Non-pigmented ciliary epithelial cell (primary cell): ENCODE results near the gene DNMT3L.
A peak's percentile ranks its signal among the peaks of the same experiment; 100 is the strongest.
"Not testable (repeated sequence)": the region's sequence is repeated elsewhere in the genome, so short reads cannot be mapped to it uniquely, and the experiment has no call there.

Source experiments
- DNase-seq: peaks from one replicate; pipeline ENCODE4 v3.0.0-alpha.2; 2010; ENCODE audit warnings: low read depth

Gene DNMT3L

GRCh38 chr21:44261675-44262295 lies at the start of gene DNMT3L:
Gene DNMT3L (minus strand): TSS chr21:44261897. CDS start chr21:44261259, 638 bp downstream.
- DNase-seq, result no peak

GRCh38 chr21:44310628-44311507 lies 49.2 kb upstream of the DNMT3L start:
- DNase-seq, result no peak

DNA sequence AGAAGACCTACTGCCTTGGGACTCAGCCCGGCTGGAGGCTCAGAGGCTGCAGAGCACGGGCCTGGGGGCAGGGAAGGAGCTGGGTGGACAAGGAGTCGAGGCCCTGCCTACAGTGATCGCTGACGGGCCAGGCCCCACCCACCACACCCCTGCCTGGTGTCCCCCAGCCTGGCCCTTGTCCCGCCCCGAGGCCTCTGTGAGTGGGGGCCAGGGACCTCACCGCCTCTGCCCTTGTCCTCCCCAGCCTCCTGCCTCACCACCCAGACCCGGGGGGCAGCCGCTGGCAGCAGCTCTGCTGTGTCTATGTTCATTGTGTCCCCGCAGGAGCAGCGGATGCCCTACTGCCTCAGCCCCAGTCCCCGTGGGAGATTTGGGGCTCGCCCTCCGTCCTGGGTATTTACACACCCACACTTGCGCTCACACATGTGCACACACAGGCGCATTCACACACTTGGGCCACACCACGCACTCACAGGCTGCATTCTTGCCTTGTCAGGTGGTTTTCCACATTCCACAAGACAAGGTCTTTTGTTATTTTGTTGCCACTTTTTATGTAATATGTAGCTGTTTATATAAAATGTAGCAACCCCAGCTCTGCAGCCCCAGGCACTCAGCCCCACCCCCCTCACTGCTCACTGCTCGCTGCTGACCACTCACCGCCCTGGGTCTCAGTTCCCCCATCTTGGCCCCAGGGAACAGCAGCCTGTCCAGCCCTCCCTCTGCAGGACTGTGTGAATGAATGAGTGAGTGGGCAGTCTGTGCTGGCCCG lies 45.4 kb upstream of the DNMT3L start:
- DNase-seq, result no peak

DNA sequence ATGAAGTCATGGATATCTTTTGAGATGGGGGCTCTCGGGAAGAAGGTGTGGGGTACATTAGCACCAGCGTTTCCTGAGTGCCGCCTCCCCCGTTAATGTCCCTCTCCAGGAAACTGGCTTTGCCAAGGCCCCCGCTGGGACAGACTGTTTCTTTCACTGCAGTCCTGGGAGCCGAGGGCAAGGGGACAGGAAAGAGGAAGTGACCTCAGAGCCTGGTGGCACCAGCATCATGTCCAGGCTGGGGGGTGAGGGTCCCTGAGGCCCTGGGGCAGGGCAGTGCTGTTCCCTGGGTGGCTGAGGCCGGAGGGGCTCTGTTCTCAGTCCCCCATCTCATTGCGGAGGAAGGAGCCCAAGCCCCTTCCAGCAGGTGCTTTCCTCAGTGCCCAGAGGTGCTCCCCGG lies 44.0 kb upstream of the DNMT3L start:
- DNase-seq, result no peak

GRCh38 chr21:44304877-44305293 lies 43.2 kb upstream of the DNMT3L start:
- no peak for DNase-seq

DNA sequence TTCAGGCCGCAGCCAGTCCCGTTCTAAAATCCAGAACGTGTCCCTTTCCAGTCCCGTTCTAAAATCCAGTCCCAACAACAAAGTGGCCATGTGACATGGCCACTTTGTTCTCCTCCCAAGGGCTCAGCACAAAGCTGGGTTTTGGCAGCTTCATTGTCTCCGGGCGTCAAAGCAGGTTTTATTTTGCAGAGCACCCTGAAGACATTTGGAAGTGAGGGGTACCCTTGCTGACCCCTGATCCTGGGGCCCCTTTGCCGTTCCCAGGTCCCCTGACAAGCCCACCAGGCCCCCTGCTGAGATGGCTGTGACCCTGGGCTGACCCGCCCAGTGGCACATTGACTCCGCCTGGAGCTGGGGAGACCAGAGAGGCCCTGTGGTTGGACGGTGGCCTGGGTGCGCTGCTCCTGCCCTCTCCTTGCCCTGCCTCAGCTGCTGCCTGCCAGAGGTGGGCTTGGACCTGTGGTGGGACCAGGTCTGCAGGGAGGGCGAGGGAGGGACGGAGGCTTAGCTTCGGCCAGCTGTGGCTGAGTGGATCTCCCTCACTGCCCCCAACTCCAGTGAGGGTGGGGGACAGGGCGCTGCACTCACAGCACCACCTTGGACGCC lies 42.4 kb upstream of the DNMT3L start:
- DNase-seq, result no peak

DNA sequence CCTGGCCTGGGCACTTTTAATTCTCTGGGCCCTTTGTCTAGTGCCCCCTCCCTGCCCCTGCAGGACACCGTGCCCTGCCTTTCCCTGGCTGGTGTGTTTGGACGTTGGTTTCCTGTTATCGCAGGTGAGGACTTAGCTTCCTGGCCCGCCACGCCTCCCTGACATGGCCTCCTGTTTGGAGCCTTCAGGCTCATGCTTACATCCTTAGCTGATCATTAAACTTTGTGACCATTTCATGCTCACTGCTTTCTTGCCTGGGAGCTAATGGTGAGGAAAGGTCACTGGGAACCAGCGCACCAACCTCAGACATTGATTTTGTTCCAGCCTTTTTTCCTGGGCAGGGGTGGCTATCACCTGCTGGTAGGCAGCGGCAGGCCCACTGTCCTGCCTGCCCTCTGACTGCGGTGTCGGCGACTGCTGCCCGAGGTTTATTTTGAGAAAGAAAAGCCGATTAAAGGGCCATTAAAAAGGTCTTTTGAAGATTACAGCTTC lies 41.8 kb upstream of the DNMT3L start:
- DNase-seq, result no peak

DNA sequence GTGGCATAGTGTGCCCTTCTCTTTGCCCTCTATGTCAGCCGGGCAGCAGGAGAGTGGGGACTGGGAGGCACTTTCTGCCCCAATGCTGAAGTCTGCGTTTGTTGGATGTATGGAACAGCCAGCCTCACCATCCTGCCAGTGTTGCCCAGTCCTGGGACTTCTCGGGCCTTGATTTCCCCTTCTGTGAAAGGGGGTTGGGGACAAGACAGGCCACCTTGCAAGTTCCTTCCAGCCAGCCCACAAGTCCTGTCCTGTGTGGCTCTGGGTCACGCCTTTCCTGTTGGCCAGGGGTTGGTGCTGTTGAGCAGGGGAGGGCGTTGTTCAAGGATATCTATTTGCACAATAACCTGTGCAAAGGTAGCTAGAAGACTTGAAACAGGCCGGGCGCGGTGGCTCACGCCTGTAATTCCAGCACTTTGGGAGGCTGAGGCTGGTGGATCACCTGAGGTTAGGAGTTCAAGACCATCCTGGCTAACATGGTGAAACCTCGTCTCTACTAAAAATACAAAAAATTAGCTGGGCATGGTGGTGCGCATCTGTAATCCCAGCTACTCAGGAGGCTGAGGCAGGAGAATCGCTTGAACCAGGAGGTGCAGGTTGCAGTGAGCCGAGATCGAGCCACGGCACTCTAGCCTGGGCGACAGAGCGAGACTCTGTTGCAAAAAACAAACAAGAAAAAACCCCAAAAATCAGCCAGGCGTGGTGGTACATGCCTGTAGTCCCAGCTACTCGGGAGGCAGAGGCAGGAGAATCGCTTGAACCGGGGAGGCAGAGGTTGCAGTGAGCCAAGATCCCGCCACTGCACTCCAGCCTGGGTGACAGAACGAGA lies 41.1 kb upstream of the DNMT3L start:
- DNase-seq, result not testable (repeated sequence)

DNA sequence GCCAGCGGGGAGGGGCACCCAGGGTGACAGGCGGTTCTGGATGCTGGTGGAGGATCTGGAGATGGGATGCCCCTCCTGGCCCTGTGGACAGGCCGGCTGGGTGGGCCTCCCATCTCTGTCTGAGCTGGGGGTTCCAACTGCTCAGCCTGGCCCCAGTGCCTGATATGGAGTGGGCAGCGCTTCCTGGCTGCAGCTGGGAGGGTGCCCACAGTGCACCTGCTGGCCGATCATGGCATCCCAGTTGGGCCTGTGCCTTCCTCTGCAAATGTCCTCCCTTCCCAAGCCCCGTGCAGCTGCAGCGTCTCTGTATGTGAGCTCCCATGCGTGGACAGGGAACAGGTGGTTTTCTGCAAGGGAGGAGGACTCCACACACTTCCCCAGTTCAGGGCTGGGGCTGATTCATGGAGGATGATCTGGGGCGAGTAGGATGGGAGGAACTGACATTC lies 40.3 kb upstream of the DNMT3L start:
- no peak for DNase-seq

DNA sequence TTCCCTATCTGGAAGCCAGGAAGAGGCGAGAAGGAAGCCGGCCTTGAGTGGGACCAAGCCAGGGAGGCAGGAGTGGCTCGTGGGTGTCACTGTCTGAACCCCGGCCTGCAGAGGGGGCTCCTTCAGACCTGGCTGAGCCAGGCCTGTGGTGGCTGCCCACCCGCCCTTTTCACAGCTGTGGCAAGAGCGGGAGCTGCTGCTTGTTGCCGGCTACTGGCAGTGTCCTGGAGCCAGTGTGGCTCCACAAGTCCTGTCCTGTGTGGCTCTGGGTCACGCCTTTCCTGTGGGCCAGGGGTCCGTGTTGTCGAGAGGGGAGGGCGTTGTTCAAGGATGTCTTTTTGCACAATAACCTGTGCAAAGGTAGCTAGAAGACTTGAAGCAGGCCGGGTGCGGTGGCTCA lies 39.4 kb upstream of the DNMT3L start:
- no peak for DNase-seq

GRCh38 chr21:44300262-44300959 lies 38.7 kb upstream of the DNMT3L start:
- DNase-seq, result no peak

DNA sequence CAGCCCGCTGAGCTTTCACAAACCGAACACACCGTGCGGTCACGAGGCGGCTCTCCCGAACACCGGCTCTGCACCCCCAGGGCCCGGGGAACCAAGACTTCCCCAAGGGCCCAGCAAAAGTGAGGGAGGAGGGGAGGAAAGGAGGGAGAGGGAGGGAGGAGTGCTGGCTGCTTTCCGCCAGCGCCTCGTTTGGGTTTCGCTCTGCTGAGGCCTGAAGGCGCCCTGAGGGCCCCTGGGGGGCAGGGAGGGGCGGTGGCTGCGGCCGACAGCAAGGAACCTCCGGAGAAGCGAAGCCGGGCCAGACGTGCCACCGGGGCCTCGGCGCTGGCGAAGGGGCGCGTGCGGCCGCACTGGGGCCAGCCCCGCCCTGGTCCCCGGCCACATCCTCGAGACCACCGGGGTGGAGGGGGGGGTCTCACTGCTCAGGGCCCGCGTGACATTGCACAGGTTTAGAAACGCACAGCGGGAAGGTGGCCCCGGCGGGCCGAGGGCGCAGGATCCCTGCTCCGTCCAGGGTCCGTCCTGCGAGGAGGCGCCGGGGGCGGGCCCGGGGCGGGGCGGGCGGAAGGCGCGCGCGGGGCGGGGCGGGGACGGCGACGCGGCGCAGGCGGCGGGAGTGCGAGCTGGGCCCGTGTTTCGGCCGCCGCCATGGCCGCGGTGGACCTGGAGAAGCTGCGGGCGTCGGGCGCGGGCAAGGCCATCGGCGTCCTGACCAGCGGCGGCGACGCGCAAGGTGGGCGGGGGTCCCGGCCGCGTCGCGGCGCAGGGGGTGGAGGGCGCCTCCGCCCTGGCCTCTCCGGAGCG lies 38.0 kb upstream of the DNMT3L start, which contains the start of gene PFKL:
PFKL (plus strand) TSS at position 596 of the 804 bp plus-strand sequence; CDS start at position 649, 53 bp downstream.
- no peak for DNase-seq

DNA sequence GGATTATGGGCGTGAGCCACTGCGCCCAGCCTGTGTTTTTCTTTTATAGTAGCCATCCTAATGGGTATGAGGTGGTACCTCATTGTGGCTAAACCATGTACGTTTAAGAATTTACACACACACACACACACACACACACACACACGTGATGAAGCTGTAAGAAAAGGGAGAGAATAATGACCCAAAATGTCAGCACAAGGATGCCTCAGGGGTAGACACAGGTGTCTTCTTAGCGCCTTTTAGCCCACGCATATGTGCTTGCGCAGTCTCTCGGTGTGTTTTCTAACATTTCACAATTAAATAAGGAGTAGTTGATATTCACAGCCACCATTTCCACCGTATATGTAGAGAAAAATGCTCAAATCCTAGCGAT lies 37.4 kb upstream of the DNMT3L start:
- no peak for DNase-seq

DNA sequence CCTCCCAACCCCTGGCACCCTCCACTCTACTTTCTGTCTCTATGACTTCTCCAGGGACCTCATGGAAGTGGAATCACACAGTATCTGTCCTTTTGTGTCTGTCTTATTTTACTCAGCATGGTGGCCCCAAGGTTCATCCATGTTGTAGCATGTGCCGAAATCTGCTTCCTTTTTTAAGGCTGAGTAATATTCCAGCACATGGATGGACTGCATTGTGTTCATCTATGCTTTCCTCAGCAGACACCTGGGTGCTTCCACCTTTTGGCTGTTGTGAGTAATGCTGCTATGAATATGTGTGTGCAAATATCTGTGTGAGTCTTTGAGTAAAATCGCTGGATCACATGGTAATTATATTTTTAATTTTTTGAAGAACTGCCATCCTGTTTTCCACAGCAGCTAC lies 36.6 kb upstream of the DNMT3L start:
- no peak for DNase-seq

- DNase-seq, result peak; percentile 44
Measured at GRCh38 chr21:44297525-44298290, 36.0 kb upstream of the DNMT3L start.

GRCh38 chr21:44296916-44297315 lies 35.2 kb upstream of the DNMT3L start:
- DNase-seq, result no peak

- DNase-seq, result no peak
Measured at GRCh38 chr21:44296103-44296519, 34.4 kb upstream of the DNMT3L start.

GRCh38 chr21:44295646-44296045 lies 33.9 kb upstream of the DNMT3L start:
- DNase-seq, result no peak

DNA sequence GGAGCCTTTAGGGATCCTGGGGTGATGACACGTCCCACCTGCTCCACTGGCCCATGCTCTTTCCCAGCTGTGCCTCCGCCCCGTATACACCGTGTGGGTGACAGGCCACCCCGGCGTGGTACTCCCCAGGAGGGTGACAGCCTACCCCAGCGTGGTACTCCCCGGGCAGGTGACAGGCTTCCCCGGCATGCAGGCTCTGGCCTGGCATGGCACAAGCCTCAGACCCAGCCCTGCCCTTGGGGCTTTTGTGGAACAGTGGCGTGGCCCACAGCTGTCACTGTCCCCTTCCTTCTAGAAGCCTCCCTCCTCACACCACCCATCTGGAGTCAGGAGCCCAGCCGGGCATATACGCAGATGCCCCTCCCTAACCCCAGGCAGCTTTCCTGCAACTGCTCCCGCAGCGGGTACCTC lies 33.5 kb upstream of the DNMT3L start:
- DNase-seq, result no peak
